Measurements from ENCODE around the gene PCDHGC3.

PCDHGC3 gene

DNA sequence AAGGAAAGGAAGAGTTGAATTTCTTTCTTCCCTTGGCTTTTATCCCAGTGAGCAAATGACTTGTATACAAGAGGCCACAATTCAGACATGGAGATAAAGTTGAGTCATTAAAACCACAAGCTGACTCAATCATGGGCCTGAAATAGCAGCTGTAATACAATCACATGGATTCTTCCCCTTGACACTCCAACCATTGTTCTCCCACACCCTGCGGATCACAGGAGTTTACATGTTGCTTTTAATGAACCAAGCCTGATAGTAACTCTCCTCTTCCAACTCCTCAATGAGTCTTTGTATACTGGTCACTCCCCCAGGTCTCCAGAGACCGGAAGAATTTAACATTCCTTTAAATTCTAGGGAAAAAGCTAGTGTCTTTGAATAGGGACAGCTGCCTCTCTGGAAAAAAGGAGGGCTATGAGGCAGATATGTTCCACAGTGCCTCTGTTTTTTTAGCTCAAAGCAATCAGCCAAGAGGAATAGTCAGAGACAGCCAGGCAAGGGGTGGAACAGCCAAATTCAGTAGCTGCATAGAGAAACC, 45.5 kb downstream of the PCDHGC3 start:
- no peak for DNase-seq (ENCODE audit: low spot score)
- TF ChIP-seq, protein P1, sequence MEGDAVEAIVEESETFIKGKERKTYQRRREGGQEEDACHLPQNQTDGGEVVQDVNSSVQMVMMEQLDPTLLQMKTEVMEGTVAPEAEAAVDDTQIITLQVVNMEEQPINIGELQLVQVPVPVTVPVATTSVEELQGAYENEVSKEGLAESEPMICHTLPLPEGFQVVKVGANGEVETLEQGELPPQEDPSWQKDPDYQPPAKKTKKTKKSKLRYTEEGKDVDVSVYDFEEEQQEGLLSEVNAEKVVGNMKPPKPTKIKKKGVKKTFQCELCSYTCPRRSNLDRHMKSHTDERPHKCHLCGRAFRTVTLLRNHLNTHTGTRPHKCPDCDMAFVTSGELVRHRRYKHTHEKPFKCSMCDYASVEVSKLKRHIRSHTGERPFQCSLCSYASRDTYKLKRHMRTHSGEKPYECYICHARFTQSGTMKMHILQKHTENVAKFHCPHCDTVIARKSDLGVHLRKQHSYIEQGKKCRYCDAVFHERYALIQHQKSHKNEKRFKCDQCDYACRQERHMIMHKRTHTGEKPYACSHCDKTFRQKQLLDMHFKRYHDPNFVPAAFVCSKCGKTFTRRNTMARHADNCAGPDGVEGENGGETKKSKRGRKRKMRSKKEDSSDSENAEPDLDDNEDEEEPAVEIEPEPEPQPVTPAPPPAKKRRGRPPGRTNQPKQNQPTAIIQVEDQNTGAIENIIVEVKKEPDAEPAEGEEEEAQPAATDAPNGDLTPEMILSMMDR (IDR thresholded peaks at IDR 0.05; ENCODE audit: borderline replicate concordance, control extremely low read depth, extremely low read depth, insufficient read depth, missing control alignments): no peak
- in situ Hi-C loops (cut with MboI; ENCODE audit: low sequenced_read_pairs, unreplicated experiment): no loop called here

DNA sequence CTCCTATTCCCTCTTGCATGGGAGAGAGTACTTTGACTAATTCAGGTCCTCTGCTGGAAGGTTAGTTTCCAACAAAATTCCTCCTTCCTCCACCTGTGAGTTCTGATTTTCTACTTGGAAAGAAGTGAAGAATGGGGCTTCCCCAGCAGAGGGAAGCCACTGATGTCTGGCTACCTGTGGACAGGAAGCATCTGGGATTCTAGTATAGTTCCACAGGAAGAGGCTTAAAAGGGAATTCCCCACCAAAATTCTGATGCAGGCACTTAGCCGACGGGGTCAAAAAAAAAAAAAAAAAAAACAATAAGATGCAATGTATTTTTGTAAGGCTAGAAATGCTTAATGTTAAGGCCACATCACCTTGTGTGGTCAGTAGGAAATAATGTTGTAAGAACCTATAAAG, 46.5 kb downstream of the PCDHGC3 start:
- TF ChIP-seq, protein P1 (IDR thresholded peaks at IDR 0.05; ENCODE audit: borderline replicate concordance, control extremely low read depth, extremely low read depth, insufficient read depth, missing control alignments): no peak
- no peak for DNase-seq (ENCODE audit: low spot score)
- in situ Hi-C loops (cut with MboI; ENCODE audit: low sequenced_read_pairs, unreplicated experiment): no loop called here

DNA sequence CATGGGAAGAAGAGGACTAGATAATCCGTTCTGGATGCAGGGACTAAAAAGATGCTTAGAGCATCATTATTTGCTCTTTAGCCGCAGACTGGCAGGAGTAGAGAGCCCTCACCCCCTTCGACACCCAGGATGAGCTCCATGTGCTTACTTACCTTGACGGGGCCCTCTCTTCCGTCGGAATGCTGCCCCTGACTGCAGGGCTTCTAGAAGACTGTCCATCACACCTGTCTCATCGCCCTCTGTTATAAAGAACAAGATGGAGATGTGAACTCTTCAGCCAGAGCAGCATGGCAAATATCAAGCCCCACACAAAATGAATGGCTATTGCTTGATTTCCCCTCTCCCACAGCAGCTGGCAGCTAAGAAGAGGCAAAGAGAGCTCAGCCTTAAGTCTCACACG, 48.2 kb downstream of the PCDHGC3 start:
- TF ChIP-seq, protein P1 (IDR thresholded peaks at IDR 0.05; ENCODE audit: borderline replicate concordance, control extremely low read depth, extremely low read depth, insufficient read depth, missing control alignments): no peak
- no peak for DNase-seq (ENCODE audit: low spot score)
- in situ Hi-C loops (cut with MboI; ENCODE audit: low sequenced_read_pairs, unreplicated experiment): no loop called here

DNA sequence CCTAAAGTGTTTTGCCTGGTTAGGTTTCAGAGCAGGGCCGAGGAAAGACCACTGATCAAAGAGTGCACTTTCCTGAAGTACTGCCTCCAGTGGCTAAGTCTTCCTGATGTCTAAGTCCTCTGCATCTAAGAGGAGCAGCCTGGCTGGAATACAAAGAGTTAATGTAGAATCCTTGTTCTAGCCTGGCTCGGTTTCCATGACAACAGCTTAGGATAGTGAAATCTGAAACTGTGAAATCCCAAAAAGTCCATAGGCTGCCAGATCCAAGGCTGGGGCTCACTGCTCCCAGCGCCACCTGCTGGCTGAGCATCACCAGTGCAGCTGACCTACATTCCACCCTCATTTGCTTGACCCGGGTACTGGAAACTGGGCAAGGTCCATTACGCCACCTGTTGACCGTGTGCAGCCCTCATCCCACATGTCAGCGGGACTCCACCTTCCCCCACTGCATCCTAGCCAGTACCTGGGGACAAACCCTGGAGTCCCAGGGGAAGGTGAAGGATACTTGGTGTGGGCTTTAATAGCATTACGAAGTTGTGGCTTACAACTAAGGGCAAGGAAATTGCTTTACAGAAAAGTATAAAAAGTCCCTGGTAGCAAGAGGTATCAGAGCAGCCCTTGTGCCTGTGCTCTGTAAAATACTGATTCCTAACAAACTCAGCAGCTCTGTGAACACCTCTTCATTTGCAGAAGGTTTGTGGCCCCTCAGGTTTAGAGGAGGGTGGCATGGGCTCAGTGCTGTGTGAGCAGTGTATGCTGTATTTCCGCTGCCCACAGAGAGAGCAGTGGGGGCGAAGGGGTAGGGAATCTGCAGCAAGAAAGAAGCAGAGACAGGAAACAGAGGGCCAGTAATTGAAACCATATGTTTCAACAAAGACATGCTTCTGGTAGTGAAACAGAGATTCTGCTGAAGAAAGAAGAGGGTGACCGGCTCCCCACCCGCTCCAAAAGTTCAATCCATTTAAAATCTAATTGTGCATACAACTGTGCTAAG, 49.1 kb downstream of the PCDHGC3 start:
- TF ChIP-seq, protein P1 (IDR thresholded peaks at IDR 0.05; ENCODE audit: borderline replicate concordance, control extremely low read depth, extremely low read depth, insufficient read depth, missing control alignments): peak; percentile 99
- in situ Hi-C loops (cut with MboI; ENCODE audit: low sequenced_read_pairs, unreplicated experiment): no loop called here

DNA sequence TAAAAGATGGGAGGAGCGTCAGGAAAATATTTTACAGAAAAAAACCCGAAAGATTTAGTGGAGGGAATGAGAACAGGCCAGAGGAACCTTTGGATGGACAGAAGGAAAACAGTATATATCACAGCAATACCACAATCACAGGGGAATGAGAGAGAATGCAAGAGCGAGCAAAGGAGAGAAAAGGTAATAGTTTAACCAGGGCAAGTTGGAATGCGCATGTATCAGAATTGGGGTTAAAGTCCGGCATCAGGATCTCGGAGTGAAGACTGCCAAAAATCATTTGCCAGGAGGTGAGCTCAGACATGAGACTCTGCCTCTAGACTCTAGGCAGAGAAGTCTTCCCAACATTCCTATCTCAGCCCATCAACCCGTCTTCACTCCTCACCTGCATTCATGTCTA, 49.9 kb downstream of the PCDHGC3 start:
- in situ Hi-C loops (cut with MboI; ENCODE audit: low sequenced_read_pairs, unreplicated experiment): no loop called here
- TF ChIP-seq, protein P1 (IDR thresholded peaks at IDR 0.05; ENCODE audit: borderline replicate concordance, control extremely low read depth, extremely low read depth, insufficient read depth, missing control alignments): no peak
- no peak for DNase-seq (ENCODE audit: low spot score)

More for the DNA sequence above, 49.1 kb downstream of the PCDHGC3 start:
- peak; percentile 75 for DNase-seq (ENCODE audit: low spot score)

DNA sequence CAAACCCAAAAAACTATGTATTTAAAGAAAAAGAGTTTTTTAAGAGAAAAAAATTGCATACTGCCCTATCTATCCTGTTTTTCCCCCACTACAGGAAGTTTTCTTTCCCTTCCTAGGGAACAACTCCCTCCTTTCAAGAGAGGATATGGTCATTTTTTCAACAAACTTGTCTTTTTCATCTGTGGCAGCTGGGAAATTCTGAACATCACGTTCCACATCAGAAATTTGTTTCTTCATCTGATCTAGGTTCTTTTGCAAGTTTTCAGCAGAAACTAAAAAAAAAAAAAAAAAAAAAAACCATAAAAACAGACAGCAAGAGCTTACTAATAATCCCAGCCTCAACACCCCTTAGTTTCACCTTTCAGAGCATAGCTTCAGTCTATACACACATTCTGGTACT, 51.7 kb downstream of the PCDHGC3 start:
- in situ Hi-C loops (cut with MboI; ENCODE audit: low sequenced_read_pairs, unreplicated experiment): no loop called here
- DNase-seq (ENCODE audit: low spot score): no peak
- TF ChIP-seq, protein P1 (IDR thresholded peaks at IDR 0.05; ENCODE audit: borderline replicate concordance, control extremely low read depth, extremely low read depth, insufficient read depth, missing control alignments): no peak
